GM21423 (cell line): Measurements from ENCODE around the gene C11orf42.
"Not testable (repeated sequence)": the region's sequence is repeated elsewhere in the genome, so short reads cannot be mapped to it uniquely, and the experiment has no call there.

Experiments used
- ATAC-seq: cut with Tn5 transposase; IDR thresholded peaks from one replicate; pipeline ENCODE4 v1.9.1; 2021; ENCODE audit warnings: mild to moderate bottlenecking, moderate library complexity; ENCODE audit not compliant: unreplicated experiment

C11orf42 gene

DNA sequence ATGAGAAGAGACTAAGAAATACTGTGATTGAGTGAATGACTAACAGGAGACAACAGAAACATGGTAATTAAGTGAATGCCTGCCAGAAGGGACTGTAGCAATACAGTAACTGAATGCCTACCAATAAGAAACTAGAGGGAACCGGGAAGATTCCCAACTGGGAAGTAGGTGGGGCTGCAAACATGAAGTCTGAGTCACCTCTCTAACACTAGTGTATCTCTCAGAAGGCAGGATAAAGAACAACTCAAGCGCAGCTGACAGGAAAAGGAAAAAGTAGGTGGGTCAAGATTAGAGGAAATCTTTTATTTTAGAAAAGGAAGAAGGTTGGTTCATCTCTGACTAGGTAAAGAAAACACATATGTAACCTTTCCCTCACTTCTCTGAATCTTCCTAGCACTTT, 14.0 kb downstream of the C11orf42 start:
- ATAC-seq, result no peak

DNA sequence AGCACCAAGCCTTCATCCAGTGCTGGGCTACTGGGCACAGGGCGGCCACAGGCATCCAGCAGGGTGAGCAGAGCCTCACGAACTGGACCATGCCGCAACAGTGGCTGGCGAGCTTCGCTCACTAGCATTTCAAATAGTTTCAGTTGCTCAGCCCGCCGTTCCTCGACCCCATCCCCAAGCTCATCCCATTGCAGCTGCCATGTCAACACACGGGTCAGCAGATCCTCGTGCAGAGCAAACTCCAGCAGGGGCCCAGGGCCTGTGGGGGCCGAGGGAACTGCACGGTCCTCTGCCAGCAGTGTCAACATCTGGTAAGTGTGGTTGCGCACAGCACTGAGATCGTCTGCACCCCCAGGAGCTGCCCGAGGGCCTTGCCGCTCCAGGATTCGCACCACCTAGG, 18.5 kb downstream of the C11orf42 start:
- no peak for ATAC-seq

DNA sequence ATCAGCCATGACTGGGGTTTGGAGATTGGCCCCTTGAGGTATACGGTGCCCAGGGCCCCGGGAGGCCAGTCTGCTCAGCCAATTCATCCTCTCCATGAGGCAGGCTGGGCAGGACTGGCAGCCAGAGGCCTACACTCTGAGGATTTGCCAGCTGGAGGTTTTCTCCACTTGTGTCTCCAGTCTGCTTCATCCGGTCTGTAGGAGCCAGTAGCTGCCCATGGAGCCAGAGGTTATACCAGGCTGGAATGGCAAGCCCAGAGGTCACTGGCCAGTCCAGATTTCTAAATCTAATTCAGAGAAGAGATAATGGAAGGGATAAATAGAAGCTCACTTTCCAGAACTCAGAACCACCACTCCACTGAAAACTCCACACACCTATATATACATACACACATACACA, 19.1 kb downstream of the C11orf42 start:
- ATAC-seq, result no peak

DNA sequence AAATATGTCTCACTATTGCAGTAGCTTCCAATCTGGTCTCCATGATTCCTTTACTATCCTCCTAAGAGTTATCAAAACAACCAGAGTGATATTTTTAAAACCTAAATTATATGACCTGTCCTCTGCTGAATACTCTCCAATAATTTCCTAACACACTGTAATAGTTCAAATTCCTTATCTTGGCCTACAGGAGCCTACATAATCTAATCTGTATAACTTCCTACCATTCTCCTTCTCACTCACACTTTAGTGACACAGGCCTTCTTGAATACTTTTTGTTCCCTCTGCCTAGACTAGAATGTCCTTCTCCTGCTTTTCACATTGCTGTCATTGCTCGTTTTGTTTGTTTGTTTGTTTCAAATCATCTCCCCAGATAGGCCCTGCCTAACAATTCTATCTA, 19.7 kb downstream of the C11orf42 start:
- no peak for ATAC-seq

DNA sequence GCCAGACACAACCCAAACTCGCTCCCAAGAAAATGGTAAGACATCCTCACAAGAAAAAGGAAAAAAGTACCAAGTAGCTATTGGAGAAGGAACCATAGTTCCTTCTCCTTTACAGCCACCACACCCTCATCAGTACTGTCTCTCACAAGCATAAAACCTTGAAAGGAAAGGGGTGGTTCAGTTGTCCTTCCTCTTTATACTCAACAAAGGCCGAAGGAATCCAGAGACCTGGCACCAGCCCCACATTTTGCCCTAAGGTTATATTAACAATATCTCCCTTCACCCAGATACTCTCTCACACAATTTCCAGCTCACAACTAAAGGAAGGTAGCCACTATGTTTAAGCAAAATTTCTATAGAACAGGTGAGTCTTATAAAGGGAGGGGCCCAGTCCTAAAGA, 20.5 kb downstream of the C11orf42 start:
- ATAC-seq, result no peak

DNA sequence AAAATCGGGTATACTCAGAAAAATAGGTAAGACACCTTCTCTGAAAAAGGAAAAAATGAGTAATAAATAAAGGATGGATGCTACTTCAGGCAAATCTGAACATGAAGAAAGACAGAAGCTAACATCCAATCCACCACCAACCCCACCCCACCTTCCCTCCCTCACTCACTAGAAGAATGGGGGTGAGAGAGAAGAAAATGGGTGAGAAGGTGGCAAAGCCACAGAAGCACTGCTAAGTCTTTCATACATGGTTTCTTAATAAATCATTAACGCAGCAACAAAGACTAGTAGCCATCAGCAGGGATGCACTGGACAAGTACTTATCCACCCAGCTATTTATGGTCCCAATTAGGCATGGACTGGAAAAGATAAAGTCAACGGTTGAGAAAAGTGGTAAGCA, 23.2 kb downstream of the C11orf42 start:
- ATAC-seq, result no peak

DNA sequence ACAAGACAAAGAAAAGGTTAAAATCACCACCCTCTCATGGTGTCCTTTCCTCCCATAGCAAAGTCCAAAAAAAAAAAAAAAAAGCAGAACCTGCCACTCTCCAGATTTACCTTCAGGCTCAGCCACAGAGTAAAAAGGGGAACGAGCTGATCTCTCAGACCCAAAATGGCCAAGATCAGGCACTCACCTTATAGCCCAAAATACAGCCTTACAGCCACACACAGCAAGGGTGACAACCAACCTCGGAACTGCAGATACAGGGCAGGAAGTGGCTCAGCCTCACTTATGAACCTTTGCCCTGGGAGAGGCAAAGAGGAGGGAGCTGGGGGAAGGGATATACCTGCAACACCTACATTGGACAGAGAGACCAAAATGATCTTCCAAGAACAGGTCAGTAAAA, 24.6 kb downstream of the C11orf42 start:
- no peak for ATAC-seq

DNA sequence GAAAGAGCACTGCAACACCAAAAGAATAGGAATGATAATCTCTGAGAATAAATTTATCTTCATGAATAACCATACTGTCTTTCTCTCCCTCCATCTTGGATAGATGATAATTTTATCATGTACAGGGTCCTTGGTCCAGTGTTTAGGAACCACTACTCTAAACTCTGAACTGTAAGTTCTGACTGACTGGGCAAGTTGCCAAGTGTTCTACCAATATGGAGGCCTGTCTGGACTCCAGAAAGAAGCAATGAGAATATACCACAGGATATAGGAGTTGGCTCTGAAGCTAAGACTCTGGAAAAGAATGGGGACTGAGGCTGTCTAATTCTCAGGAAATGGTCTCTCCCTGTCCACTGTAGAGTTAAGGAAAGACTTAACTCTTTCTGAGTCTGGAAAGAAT, 27.5 kb downstream of the C11orf42 start:
- ATAC-seq, result no peak

DNA sequence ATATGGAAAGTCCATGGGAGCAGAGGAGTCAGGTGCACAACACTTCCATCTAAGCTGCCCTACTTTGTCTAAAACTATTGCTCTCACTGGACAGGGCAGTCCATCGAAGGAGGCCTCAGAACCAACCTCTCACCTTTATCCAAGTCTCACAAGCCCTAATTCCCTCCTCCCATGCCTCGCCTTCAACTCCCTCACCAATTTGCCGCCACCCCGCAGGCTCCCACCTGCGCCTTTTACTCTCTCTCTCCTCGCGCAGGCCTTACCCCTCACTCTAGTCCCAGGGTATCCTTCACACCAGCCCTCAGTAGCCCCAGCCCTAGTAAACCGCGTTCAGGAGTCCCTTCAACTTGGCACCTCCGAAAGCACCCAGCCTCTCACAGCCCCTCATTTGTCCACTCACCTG, 28.6 kb downstream of the C11orf42 start:
- no peak for ATAC-seq

DNA sequence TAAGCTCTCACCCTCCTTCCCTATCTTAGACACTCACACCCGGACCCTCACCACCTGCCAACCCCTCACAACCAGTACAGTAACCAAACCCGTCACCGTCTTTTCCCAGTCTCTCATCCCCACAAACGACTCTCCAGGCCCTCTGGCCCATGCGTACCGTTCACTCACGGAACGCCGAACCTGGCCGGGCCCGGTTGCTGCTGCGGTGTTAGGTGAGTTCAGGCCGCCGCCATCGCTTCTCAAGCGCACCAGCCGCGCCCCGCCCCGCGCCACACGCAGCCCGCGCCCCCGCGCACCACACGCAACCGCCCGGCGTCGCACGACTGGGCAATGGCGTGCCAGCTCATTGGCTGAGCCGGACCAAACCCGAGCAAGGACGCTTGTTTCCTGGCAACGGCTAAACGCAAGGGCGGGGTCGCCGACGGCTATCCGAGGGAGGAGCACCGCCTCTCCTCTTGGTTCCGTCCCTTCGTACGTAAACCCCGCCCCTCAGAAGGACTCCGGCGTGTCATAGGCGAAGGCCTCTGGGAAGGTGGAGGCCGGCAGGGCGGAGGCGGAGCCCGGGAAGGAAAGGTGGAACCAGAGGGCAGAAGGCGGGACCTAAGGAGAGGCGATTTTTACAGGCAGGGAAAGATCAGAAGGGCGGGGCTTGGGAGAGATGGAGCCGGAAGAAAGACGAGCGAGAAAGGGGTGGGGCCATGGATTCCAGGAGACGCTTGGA, 29.2 kb downstream of the C11orf42 start, which contains the start of gene FHIP1B:
Gene FHIP1B, minus strand, starts transcription at position 250 of the 721 bp plus-strand sequence. CDS start 10,120 bp downstream, outside the sequence.
- ATAC-seq, result peak; percentile 94

DNA sequence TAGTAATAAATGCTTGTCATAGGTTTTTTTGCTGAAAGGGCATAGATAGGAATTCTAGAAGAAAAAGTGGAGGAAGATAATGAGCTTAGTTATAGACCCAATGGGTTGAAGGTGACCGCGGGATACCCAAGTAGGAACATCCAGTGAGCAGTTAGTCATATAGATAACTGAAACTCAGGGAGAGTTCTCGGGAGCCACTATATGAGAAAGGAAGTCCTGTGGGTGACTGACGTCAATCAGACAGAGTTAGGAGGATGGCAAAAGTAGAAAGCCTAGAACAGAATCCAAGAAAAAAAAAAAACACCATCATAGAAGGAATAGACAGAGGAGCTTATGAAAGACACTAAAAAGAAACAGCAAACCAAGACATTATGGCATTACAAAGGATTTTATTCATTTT, 31.9 kb downstream of the C11orf42 start:
- no peak for ATAC-seq

DNA sequence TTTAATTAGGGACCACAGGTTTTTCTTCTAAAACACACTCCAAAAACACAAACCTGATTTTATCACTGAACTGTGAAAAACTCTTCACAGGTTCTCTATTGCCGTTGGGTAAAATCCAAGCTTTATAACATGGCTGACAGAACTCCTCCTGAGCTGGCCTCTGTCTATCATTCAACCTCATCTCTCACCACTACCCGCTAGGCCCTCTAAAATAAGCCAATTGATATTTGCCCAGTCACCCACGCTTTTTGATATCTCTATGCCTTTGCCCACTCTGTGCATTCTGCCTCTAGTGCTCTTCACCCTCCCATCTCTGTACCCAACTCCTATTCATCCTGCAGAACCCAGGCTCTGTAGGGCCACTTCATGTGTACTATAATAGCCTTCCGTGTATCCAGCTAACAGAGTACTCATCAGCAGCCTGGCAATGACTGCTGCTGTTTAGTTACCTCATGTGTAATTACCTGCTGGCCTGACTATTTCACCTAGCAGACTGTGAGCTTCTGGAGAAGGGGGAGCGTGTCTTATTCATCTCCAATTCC, 32.5 kb downstream of the C11orf42 start:
- ATAC-seq, result no peak

DNA sequence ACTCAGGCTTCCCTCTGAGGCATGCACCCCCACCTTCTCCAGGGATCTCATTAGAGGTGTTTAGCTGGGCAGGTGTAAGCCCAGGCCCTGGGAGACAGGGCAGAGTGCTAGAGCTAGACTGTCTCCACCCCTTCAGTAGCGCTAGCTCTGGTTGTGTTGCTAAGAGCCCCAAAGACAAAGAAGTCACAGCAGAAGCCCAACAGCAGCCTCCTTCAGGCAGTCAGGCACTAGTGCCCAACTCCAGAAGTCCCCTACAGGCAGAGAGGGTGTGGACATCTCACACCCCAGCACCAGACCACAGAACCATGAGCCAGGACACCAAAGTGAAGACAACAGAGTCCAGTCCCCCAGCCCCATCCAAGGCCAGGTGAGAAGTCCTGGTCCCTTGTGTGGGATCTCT, 33.5 kb downstream of the C11orf42 start, which contains the start of gene CNGA4:
Gene CNGA4, plus strand, starts transcription at position 188 of the 400 bp plus-strand sequence. Its CDS starts 118 bp downstream, at position 306.
- ATAC-seq, result no peak

DNA sequence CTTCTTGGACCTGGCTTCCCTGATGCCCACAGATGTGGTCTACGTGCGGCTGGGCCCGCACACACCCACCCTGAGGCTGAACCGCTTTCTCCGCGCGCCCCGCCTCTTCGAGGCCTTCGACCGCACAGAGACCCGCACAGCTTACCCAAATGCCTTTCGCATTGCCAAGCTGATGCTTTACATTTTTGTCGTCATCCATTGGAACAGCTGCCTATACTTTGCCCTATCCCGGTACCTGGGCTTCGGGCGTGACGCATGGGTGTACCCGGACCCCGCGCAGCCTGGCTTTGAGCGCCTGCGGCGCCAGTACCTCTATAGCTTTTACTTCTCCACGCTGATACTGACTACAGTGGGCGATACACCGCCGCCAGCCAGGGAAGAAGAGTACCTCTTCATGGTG, 34.8 kb downstream of the C11orf42 start:
- ATAC-seq, result no peak

DNA sequence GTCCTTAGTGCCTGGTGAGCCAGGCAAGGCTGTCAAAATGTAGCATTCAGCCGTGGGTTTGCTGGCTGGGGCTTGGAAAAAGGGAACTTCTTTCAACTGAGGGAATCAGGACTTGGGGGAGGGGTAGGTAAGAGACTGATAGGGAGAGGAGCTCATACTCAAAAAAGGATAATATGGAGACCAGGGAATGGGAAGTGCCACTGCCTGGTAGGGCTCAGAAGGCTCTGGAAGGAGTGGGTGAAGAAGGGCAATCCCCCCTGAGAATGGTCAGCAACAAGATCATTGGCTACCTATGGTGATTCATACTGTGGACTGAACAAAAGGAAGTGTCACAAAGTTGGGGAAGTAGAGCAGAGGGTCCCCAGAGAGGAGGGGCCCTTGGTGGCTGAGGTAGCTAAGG, 35.4 kb downstream of the C11orf42 start:
- ATAC-seq, result no peak

DNA sequence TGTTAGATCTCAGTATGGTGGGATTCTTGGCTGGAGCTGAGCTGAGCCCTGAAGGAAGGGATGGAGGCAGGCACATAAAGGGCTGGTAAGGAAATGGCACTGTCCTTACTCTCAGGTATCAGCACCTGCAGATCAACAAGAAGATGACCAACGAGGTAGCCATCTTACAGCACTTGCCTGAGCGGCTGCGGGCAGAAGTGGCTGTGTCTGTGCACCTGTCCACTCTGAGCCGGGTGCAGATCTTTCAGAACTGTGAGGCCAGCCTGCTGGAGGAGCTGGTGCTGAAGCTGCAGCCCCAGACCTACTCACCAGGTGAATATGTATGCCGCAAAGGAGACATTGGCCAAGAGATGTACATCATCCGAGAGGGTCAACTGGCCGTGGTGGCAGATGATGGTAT, 36.0 kb downstream of the C11orf42 start:
- ATAC-seq, result no peak

DNA sequence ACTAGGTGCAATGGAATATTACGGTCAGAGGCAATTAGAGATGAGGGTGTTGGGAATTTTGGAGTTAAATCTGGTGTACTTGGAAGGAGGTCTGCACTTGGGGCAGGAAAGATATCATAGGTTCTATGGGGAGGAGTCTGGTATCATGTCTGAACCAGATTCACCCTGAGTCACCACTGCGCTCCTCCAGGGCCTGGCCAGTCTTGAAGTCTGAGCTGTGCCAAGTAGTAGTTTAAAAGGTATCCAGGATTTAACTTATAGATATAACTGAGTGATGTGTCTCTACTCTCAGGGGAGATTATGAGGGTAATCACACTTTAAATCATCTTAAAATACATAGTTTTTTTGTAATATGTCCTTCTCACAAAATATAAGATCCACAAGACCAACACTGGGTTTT, 40.2 kb downstream of the C11orf42 start:
- no peak for ATAC-seq

DNA sequence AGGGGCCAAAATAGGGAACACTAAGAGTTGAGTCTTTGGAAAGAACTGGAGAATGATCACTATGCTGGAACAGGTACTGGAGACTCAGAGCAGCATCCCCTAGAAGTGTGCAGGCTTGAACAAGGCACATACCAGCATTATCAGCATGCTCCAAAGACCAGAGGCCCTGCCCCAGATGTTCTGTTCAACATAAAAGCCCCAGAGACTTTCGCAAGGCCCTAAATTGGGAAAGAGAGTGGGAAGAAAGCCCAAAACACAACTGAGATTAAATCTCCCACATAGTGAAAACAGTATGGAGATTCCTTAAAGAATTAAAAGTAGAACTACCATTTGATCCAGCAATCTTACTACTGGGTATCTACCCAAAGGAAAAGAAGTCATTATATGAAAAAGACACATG, 42.9 kb downstream of the C11orf42 start:
- no peak for ATAC-seq

DNA sequence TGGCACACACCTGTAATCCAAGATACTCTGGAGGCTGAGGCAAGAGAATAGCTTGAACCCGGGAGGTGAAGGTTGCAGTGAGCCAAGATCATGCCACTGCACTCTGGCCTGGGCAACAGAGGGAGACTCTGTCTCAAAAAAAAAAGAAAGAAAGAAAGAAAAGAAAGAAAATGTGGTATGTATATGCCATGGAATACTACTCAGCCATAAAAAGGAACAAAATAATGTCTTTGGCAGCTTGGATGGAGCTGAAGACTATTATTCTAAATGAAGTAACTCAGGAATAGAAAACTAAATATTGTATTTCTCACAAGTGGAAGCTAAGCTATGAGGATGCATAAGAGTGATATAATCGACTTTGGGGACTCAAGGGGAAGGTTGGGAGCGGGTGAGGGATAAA, 43.5 kb downstream of the C11orf42 start:
- not testable (repeated sequence) for ATAC-seq

DNA sequence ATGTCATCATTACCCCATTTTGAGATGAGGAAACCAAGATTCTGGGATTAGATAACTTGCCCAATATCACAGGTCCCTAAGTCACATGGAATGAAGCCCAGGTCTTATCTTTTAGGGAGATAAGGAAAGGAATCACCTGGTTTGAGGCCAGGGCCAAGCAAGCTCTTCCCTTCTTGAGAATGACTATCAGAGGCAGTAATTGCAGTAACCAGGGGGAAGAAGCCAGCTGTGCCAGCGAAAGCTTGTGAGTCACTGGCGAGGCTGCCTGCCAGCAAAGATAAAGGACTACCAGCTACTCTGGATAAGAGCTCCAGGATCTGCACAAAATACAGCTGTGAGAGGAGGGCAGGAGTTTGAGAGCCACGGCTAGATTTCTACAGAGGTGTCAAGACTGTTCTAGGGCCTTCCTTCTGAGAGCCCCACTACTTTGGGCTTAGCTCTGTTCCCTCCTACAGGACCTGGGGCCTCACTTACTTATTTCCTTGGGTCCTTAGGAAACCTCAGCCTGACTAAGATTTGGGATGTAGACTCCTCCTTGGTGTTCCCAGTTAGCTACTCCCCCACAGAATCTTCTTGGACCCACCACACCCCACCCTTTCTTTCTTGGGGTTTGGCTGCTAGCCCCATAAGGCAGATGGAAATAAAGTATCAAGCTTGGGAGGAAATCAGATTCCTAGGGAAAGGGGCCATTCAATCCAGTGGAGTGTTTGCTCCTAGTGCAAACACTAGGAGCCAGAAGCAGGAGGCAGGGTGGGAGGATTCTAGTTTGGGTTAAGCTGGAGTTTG, 44.6 kb downstream of the C11orf42 start:
- ATAC-seq, result no peak

DNA sequence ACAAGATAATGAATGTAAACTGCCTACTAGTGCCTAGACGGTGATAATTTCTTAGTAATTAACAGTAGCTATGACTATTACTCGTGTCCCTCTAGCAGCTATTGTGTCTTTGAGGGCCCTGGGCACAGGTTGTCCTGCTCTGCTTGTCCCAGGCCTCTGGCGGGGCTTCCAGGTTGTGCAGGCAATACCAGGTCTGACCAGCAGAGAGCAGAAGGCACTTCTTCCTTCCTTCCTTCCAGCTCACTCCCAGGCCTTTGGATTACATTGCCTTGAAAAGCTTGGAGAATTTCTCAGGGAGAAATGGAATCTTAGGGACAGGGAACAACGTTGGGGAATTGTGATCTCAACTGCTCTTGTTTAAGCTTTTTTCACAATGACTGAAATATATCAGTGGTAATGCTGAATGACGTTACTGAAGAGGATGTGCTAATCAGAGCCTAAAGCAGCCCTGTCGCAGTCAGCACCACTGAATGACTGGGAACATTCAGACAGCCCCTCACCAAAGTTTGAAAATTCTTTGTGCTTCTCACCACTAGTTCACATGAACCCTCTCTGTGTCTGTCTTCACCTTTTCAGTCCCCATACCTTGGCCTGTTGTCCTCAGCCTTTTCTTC, 45.9 kb downstream of the C11orf42 start:
- ATAC-seq, result peak; percentile 64
